Measurements from ENCODE around the gene MINDY4. TPM values are rescaled to one million over a fixed set of nuclear protein-coding genes. Genes with fewer than 3 reads are reported as not detected.

Gene MINDY4
- total and polyA plus RNA-seq, 7 experiments from 2014 or later: 0.41 to 1.5 (median 0.91) TPM

DNA sequence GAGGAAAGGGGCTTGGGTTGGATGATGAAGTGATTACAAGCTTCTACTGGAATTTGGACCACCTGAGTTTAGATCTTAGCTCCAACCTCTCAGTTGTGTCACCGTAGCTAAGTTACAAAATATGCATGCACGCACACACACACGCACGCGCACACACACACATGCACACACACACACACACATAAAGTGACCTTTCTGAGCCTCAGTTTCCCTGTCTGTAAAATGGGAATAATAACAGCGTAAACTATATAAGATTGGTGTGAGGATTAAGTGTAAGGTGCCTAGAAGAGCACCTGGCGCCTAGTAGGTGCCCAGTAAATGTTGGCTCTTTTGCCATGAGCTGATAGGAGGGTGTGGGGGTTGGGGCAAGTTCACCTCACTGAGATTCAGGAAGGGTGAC, 127.8 kb downstream of the MINDY4 start:
- intact Hi-C loops (cut with micrococcal nuclease): no loop called here
- Histone ChIP-seq H3K27ac (ENCODE audit: low read depth, low read length) (no peak overlapping the region), H3K9me3 (ENCODE audit: control insufficient read depth in 2 of 3, low read length in 3 of 3) (no peaks in the 10 kb centered on the region), H3K36me3 (ENCODE audit: control insufficient read depth in 2 of 3, insufficient read depth in 3 of 3, low read length in 3 of 3) (no peaks in the 10 kb centered on the region), H3K4me1 (ENCODE audit: control insufficient read depth in 2 of 2, insufficient read depth in 2 of 2, low read length in 2 of 2) (no peaks in the 10 kb centered on the region), H3K4me3 (ENCODE audit: low read length) (no peak overlapping the region), H3K27me3 (ENCODE audit: control insufficient read depth in 2 of 2, insufficient read depth in 2 of 2, low read length in 2 of 2) (no peaks in the 10 kb centered on the region)
- H3K27ac Mint-ChIP-seq: no peak overlapping the region
- H3K4me3 Mint-ChIP-seq: no peak overlapping the region
- POLR2A ChIA-PET: no interaction called here
- no peak for ATAC-seq
- H3K9me3 Mint-ChIP-seq: peaks cover 0 to 2% (median 0%) of the 10 kb centered on the region in 11 donors
- peaks cover 0 to 5% (median 0%) of the 10 kb centered on the region in 7 donors for H3K4me1 Mint-ChIP-seq
- no peaks in the 10 kb centered on the region for H3K36me3 Mint-ChIP-seq
- no peak for DNase-seq
- CTCF ChIA-PET: no interaction called here
- H3K27me3 Mint-ChIP-seq: peaks cover 0 to 11% (median 0%) of the 10 kb centered on the region in 5 donors

DNA sequence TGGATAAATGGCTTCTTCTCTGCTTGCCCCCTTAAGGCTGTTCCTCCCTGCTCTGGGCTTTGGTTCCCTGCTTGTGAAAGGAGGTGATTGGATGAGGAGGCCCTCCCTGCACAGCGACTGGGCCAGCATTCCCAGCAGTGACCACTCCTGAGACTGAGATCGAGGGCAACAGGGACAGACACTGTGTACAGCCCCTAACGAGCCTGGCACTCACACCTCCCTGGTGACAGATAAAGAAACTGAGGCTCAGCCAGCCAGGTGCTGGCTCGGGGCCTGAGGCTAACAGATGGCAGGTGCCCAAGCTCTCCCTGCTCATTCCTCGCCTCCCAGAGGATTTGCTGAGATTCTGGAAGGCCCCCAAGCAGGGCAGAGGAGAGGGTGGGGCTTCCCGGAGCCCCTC, 128.4 kb downstream of the MINDY4 start:
- H3K4me1 ChIP-seq (ENCODE audit: control insufficient read depth in 2 of 2, insufficient read depth in 2 of 2, low read length in 2 of 2): no peaks in the 10 kb centered on the region
- Mint-ChIP-seq H3K9me3 (peaks cover 0 to 2% (median 0%) of the 10 kb centered on the region in 11 donors), H3K4me1 (peaks cover 0 to 5% (median 0%) of the 10 kb centered on the region in 7 donors), H3K27ac (no peak overlapping the region), H3K4me3 (no peak overlapping the region), H3K36me3 (no peaks in the 10 kb centered on the region), H3K27me3 (peaks cover 0 to 11% (median 0%) of the 10 kb centered on the region in 5 donors)
- POLR2A ChIA-PET: no interaction called here
- H3K4me3 ChIP-seq (ENCODE audit: low read length): no peak overlapping the region
- DNase-seq (no peak), ATAC-seq (no peak)
- intact Hi-C loops (cut with micrococcal nuclease): no loop called here
- H3K27me3 ChIP-seq (ENCODE audit: control insufficient read depth in 2 of 2, insufficient read depth in 2 of 2, low read length in 2 of 2): no peaks in the 10 kb centered on the region
- H3K36me3 ChIP-seq (ENCODE audit: control insufficient read depth in 2 of 3, insufficient read depth in 3 of 3, low read length in 3 of 3): no peaks in the 10 kb centered on the region
- H3K9me3 ChIP-seq (ENCODE audit: control insufficient read depth in 2 of 3, low read length in 3 of 3): no peaks in the 10 kb centered on the region
- H3K27ac ChIP-seq (ENCODE audit: low read depth, low read length): no peak overlapping the region
- CTCF ChIA-PET: no interaction called here

DNA sequence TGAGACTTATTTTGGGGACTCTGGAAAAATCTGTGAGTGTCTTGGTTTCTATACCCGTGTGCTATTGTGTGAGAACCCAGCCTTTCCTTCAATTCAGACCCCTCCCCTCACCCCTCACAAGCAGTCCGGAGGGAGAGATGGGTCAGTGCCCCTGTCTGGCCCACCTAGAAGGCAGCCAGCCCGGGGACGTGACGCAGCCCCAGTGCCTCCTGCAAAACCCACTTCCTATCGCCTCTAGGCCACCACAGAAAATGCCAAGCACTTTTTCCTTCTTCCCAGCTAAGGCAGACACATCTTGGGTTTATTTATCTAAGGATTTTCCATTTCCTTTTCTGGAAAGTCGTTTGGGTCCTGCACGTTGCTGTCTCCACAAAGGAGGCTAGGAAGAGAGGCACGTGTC, 128.8 kb downstream of the MINDY4 start:
- intact Hi-C loops (cut with micrococcal nuclease): no loop called here
- Mint-ChIP-seq H3K27me3 (peaks cover 0 to 11% (median 0%) of the 10 kb centered on the region in 5 donors), H3K36me3 (no peaks in the 10 kb centered on the region), H3K4me3 (no peak overlapping the region), H3K4me1 (peaks cover 0 to 5% (median 0%) of the 10 kb centered on the region in 7 donors), H3K9me3 (peaks cover 0 to 2% (median 0%) of the 10 kb centered on the region in 11 donors), H3K27ac (no peak overlapping the region)
- H3K27ac ChIP-seq (ENCODE audit: low read depth, low read length): no peak overlapping the region
- H3K4me1 ChIP-seq (ENCODE audit: control insufficient read depth in 2 of 2, insufficient read depth in 2 of 2, low read length in 2 of 2): no peaks in the 10 kb centered on the region
- no peaks in the 10 kb centered on the region for H3K36me3 ChIP-seq (ENCODE audit: control insufficient read depth in 2 of 3, insufficient read depth in 3 of 3, low read length in 3 of 3)
- no peak overlapping the region for H3K4me3 ChIP-seq (ENCODE audit: low read length)
- POLR2A ChIA-PET: no interaction called here
- ATAC-seq (no peak), DNase-seq (no peak)
- CTCF ChIA-PET: no interaction called here
- no peaks in the 10 kb centered on the region for H3K9me3 ChIP-seq (ENCODE audit: control insufficient read depth in 2 of 3, low read length in 3 of 3)
- no peaks in the 10 kb centered on the region for H3K27me3 ChIP-seq (ENCODE audit: control insufficient read depth in 2 of 2, insufficient read depth in 2 of 2, low read length in 2 of 2)

DNA sequence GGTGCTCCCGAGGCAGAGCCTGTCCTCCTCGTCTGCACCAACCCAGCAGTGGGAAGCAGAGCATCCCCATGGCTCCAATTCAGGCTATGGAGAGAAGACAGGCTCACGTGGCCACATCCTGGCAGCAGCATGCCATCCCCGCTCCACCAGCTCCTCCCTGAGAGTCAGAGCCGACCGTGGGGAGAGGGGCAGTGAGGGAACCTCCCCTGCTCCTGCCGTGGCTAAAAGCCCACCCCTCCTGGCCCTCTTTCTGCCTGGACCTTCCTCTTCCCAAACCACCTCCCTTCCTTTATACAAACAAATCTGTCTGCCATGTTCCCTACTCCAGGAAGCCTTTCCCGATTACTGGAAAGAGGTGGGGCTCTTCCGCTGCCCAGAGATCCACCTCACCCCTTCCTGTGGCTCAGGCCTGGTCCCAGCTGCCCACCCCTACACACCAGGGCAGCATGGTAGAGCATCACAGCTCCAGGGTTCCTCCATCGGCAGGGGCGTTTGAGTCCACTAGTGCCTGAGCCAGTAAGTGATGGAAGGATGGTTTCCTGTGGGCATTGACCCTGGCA, 129.7 kb downstream of the MINDY4 start:
- Mint-ChIP-seq H3K27me3 (peaks cover 0 to 5% (median 0%) of the 10 kb centered on the region in 5 donors), H3K9me3 (peaks cover 0 to 2% (median 0%) of the 10 kb centered on the region in 11 donors), H3K27ac (no peak overlapping the region), H3K4me3 (no peak overlapping the region), H3K4me1 (peaks cover 0 to 5% (median 0%) of the 10 kb centered on the region in 7 donors), H3K36me3 (no peaks in the 10 kb centered on the region)
- CTCF ChIA-PET: no interaction called here
- POLR2A ChIA-PET: no interaction called here
- H3K9me3 ChIP-seq (ENCODE audit: control insufficient read depth in 2 of 3, low read length in 3 of 3): no peaks in the 10 kb centered on the region
- DNase-seq (no peak), ATAC-seq (no peak)
- no peaks in the 10 kb centered on the region for H3K4me1 ChIP-seq (ENCODE audit: control insufficient read depth in 2 of 2, insufficient read depth in 2 of 2, low read length in 2 of 2)
- H3K36me3 ChIP-seq (ENCODE audit: control insufficient read depth in 2 of 3, insufficient read depth in 3 of 3, low read length in 3 of 3): no peaks in the 10 kb centered on the region
- no peak overlapping the region for H3K4me3 ChIP-seq (ENCODE audit: low read length)
- no peaks in the 10 kb centered on the region for H3K27me3 ChIP-seq (ENCODE audit: control insufficient read depth in 2 of 2, insufficient read depth in 2 of 2, low read length in 2 of 2)
- H3K27ac ChIP-seq (ENCODE audit: low read depth, low read length): no peak overlapping the region
- intact Hi-C loops (cut with micrococcal nuclease): no loop called here

DNA sequence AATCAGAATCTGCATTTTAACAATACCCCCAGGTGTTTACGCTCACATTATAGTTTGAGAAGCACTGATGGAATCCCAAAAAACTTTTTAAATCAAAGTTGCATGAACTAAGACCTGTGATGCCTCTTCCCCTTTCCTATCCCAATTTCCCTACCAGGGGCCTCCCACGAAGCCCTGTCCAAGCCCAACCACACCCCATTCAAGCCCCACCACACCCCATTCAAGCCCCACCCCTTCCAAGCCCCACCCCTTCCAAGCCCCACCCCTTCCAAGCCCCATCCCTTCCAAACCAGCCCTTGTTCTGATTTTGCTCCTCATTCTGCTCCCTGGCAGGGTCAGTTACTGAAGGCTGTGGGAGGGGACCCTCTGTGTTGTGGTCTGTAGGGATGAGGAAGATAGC, 130.6 kb downstream of the MINDY4 start:
- DNase-seq: no peak
- Histone ChIP-seq H3K4me3 (ENCODE audit: low read length) (no peak overlapping the region), H3K9me3 (ENCODE audit: control insufficient read depth in 2 of 3, low read length in 3 of 3) (no peaks in the 10 kb centered on the region), H3K36me3 (ENCODE audit: control insufficient read depth in 2 of 3, insufficient read depth in 3 of 3, low read length in 3 of 3) (no peaks in the 10 kb centered on the region), H3K27ac (ENCODE audit: low read depth, low read length) (no peak overlapping the region), H3K4me1 (ENCODE audit: control insufficient read depth in 2 of 2, insufficient read depth in 2 of 2, low read length in 2 of 2) (no peaks in the 10 kb centered on the region), H3K27me3 (ENCODE audit: control insufficient read depth in 2 of 2, insufficient read depth in 2 of 2, low read length in 2 of 2) (no peaks in the 10 kb centered on the region)
- Mint-ChIP-seq H3K36me3 (no peaks in the 10 kb centered on the region), H3K27ac (no peak overlapping the region), H3K4me3 (no peak overlapping the region), H3K9me3 (peaks cover 0 to 2% (median 0%) of the 10 kb centered on the region in 11 donors), H3K27me3 (peaks cover 0 to 1% (median 0%) of the 10 kb centered on the region in 5 donors), H3K4me1 (peaks cover 0 to 5% (median 0%) of the 10 kb centered on the region in 7 donors)
- POLR2A ChIA-PET: no interaction called here
- intact Hi-C loops (cut with micrococcal nuclease): no loop called here
- CTCF ChIA-PET: no interaction called here
- no peak for ATAC-seq

DNA sequence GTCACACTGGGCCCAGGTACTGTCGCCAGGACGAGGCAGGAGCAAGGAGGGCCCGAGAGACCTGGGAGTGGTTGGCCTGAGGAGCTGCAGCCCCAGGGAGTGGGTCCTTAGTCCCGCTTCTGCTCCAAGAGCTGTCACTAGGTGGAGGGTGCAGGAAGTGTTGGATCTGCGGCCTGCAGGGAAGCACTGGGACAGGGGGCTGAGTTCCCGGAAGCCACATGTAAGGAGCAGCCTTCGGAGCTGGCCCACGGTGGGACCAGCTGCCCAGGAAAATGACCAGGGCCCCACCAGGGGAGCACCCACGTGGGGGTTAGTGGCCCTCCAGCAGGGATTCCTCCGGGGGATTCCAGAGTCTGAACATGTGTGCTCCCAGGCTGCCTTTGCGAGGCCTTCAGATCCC, 131.2 kb downstream of the MINDY4 start:
- H3K27me3 Mint-ChIP-seq: no peaks in the 10 kb centered on the region

DNA sequence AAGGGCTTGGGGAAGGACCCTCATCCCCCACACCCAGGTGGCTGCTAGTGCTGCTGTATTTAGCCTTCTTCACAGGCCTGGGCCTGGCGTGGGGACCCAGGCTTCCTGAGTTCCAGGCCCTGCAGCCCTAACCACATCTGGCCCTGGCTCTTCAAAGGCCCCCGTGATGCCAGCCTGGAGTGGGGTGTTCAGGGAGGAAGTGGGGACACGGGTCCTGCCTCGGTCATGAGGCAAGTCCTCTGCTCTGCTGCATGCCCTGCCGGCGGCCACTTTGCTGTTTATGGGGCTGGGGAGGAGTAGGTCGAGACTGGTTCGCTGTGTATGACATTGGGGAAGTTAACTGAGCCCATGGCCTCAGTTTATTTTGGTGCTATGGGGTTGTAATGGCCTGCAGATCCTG, 131.9 kb downstream of the MINDY4 start:
- H3K36me3 Mint-ChIP-seq: no peaks in the 10 kb centered on the region
- DNase-seq (no peak), ATAC-seq (no peak)
- H3K4me1 ChIP-seq (ENCODE audit: control insufficient read depth in 2 of 2, insufficient read depth in 2 of 2, low read length in 2 of 2): no peaks in the 10 kb centered on the region
- H3K4me1 Mint-ChIP-seq: peaks cover 0 to 5% (median 0%) of the 10 kb centered on the region in 7 donors
- intact Hi-C loops (cut with micrococcal nuclease): no loop called here
- no peaks in the 10 kb centered on the region for H3K27me3 Mint-ChIP-seq
- no peak overlapping the region for H3K27ac ChIP-seq (ENCODE audit: low read depth, low read length)
- ChIA-PET CTCF (no interaction called here), POLR2A (no interaction called here)
- H3K36me3 ChIP-seq (ENCODE audit: control insufficient read depth in 2 of 3, insufficient read depth in 3 of 3, low read length in 3 of 3): no peaks in the 10 kb centered on the region
- no peak overlapping the region for H3K4me3 Mint-ChIP-seq
- H3K4me3 ChIP-seq (ENCODE audit: low read length): no peak overlapping the region
- no peak overlapping the region for H3K27ac Mint-ChIP-seq
- no peaks in the 10 kb centered on the region for H3K9me3 ChIP-seq (ENCODE audit: control insufficient read depth in 2 of 3, low read length in 3 of 3)
- H3K9me3 Mint-ChIP-seq: peaks cover 0 to 2% (median 0%) of the 10 kb centered on the region in 11 donors
- no peaks in the 10 kb centered on the region for H3K27me3 ChIP-seq (ENCODE audit: control insufficient read depth in 2 of 2, insufficient read depth in 2 of 2, low read length in 2 of 2)

More for the DNA sequence above, 131.2 kb downstream of the MINDY4 start:
- CTCF ChIA-PET: no interaction called here
- Histone ChIP-seq H3K4me3 (ENCODE audit: low read length) (no peak overlapping the region), H3K27me3 (ENCODE audit: control insufficient read depth in 2 of 2, insufficient read depth in 2 of 2, low read length in 2 of 2) (no peaks in the 10 kb centered on the region), H3K4me1 (ENCODE audit: control insufficient read depth in 2 of 2, insufficient read depth in 2 of 2, low read length in 2 of 2) (no peaks in the 10 kb centered on the region), H3K27ac (ENCODE audit: low read depth, low read length) (no peak overlapping the region), H3K9me3 (ENCODE audit: control insufficient read depth in 2 of 3, low read length in 3 of 3) (no peaks in the 10 kb centered on the region), H3K36me3 (ENCODE audit: control insufficient read depth in 2 of 3, insufficient read depth in 3 of 3, low read length in 3 of 3) (no peaks in the 10 kb centered on the region)
- Mint-ChIP-seq H3K36me3 (no peaks in the 10 kb centered on the region), H3K9me3 (peaks cover 0 to 2% (median 0%) of the 10 kb centered on the region in 11 donors), H3K4me1 (peaks cover 0 to 5% (median 0%) of the 10 kb centered on the region in 7 donors), H3K4me3 (no peak overlapping the region), H3K27ac (no peak overlapping the region)
- POLR2A ChIA-PET: no interaction called here
- ATAC-seq: no peak
- intact Hi-C loops (cut with micrococcal nuclease): no loop called here
- DNase-seq: no peak
